Measurements from ENCODE around the gene NLGN3. TPM values are rescaled to one million over a fixed set of nuclear protein-coding genes. Genes with fewer than 3 reads are reported as not detected.
A peak's percentile ranks its signal among the peaks of the same experiment; 100 is the strongest.

NLGN3 gene
- total and polyA plus RNA-seq, 2 of the 8 experiments (the other 6 are each of a cell fraction or from before 2014, with no cell fraction given): 12.0 to 14.8 TPM

GRCh38 chrX:71198066-71198465, 53.4 kb downstream of the NLGN3 start:
- Histone ChIP-seq H3K9ac (replicated peaks in 1 of 4; ENCODE audit: extremely low read depth in 1 of 4, low read depth in 3 of 4, low read length in 3 of 4) (no peak overlapping the region), H3K23ac (ENCODE audit: insufficient read length) (no peak overlapping the region), H3K4me2 (ENCODE audit: insufficient read depth in 1 of 2, low read depth in 2 of 2, low read length in 2 of 2) (no peak overlapping the region), H3K27ac (ENCODE audit: low read depth, low read length) (no peak overlapping the region), H4K8ac (ENCODE audit: extremely low read depth, insufficient read depth, low read length) (no peak overlapping the region), H3K14ac (ENCODE audit: insufficient read length) (no peak overlapping the region), H3K4ac (replicated peaks; ENCODE audit: insufficient read length, low read depth, low read length) (no peak overlapping the region), H4K20me1 (replicated peaks in 1 of 2; ENCODE audit: control insufficient read depth in 1 of 2, insufficient read depth in 2 of 2, low read length in 2 of 2) (no peaks in the 10 kb centered on the region), H3K4me3 (ENCODE audit: extremely low read depth in 1 of 4, insufficient read depth in 2 of 4, low read depth in 3 of 4, low read length in 4 of 4) (no peak overlapping the region), H4K5ac (ENCODE audit: insufficient read length, low read depth, low read length) (no peak overlapping the region), H2BK15ac (ENCODE audit: low read length) (no peak overlapping the region), H3K4me1 (replicated peaks in 1 of 4; ENCODE audit: control insufficient read depth in 3 of 4, insufficient read depth in 4 of 4, low read length in 3 of 4) (peaks cover 0 to 4% (median 0%) of the 10 kb centered on the region in 4 experiments; a peak in 2 of 7 replicates), H2AFZ (ENCODE audit: low read length) (0 out of 2 replicates have a peak overlapping the region, but pooled peaks have one; percentile 32), H2BK20ac (ENCODE audit: low read length) (no peak overlapping the region; the same call in 1 of the 2 replicates), H3K18ac (ENCODE audit: extremely low read depth, low read length) (no peak overlapping the region), H3K23me2 (ENCODE audit: low read depth, low read length) (no peaks in the 10 kb centered on the region), H3K79me1 (ENCODE audit: low read depth, low read length) (no peaks in the 10 kb centered on the region), H2BK12ac (ENCODE audit: low read depth, low read length) (no peak overlapping the region), H3K36me3 (ENCODE audit: control insufficient read depth in 2 of 4, insufficient read depth in 4 of 4, low read length in 3 of 4) (no peaks in the 10 kb centered on the region), H2BK5ac (ENCODE audit: low read depth, low read length) (no peak overlapping the region; the same call in 1 of the 2 replicates), H2AK5ac (ENCODE audit: low read depth, low read length) (no peak overlapping the region), H3K79me2 (ENCODE audit: control insufficient read depth in 1 of 2, insufficient read depth in 2 of 2, low read length in 2 of 2) (no peaks in the 10 kb centered on the region), H3K9me3 (ENCODE audit: insufficient read depth in 2 of 2, low read depth in 1 of 2, low read length in 1 of 2) (no peaks in the 10 kb centered on the region), H3K56ac (replicated peaks; ENCODE audit: insufficient read length, low read depth, low read length) (no peak overlapping the region), H2BK120ac (replicated peaks; ENCODE audit: low read depth, low read length) (no peak overlapping the region), H4K91ac (replicated peaks; ENCODE audit: insufficient read length, low read length) (no peak overlapping the region), H3K27me3 (replicated peaks in 1 of 4; ENCODE audit: control insufficient read depth in 3 of 4, extremely low read depth in 1 of 4, insufficient read depth in 3 of 4, low read length in 3 of 4) (no peaks in the 10 kb centered on the region)
- peak; percentile 62 for FAIRE-seq
- DNase-seq (ENCODE audit: low read depth in 1 of 2, low spot score in 2 of 2): no peak
- WGBS, 2 experiments (ENCODE audit: extremely low coverage in 1 of 2, insufficient coverage in 1 of 2, insufficient read length in 1 of 2, insufficient replicate concordance in 2 of 2, low coverage in 1 of 2, low lambda C conversion rate in 2 of 2, missing lambda C conversion rate in 1 of 2): 86% methylated on average over 3 of the region's 3 CpGs; no CpG with 5 or more reads in 1 of the 2 experiments
- ChIA-PET CTCF (ENCODE audit: partially characterized antibody) (no interaction called here), POLR2A (ENCODE audit: partially characterized antibody) (interaction anchor here (0.5 to 2.8 kb wide), 2 partner anchors 9 to 16 kb away, joined by 3 to 11 read pairs; no protein-coding TSS in a partner anchor)
- TF ChIP-seq RNF2 (IDR thresholded peaks at IDR 0.05; ENCODE audit: borderline replicate concordance, low read depth, low read length, missing control alignments, poor library complexity, severe bottlenecking) (no peak), SRF (IDR thresholded peaks at IDR 0.05; ENCODE audit: low read depth, low read length) (no peak)
